ENCODE data around the gene MAFG.

The MAFG gene

DNA sequence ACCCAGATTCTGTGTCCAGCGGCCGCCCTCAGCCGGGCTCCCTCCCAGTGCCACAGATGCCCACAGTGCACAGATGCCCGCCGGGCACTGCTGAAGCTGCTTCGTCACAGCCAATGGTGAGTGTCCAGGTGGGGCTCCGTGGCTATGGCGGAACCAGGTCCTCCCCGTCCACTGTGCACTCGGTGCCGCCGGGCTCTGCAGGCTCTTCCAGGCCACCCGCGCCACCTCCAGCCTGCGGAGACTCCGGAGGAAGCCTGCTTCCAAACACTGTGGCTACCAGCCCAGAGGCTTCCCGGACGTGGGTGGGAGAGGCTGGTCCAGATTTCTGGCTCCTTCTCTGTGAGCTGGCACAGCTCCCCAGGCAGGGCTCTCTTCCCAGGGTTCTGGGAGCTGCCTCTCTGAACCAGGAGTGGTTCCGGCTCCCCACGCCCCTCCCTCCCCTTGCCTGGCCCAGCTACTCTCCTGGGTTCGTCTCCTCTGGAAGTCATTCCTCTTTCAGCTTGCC lies 12.4 kb upstream of the MAFG start:
- DNase-seq (ENCODE audit: low spot score), result no peak

DNA sequence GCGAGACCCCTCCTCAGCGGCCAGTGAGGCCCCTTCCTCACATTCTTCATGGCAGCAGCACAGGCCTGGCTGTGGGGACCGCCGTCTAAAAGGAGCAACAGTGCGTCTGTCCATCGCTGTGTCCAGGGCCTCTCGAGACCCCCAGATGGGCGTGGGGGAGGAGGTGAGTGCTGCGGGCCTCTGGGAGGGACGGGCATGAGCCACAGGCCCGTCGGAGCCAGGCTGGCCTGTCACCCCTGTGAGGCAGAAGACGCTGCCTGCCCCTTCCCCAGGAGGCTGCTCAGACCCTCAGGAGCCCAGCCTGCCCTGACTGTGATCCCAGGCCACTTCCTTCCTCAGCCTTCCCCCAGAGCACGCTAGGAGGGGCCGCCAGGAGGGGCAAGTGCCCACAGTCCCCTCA lies 11.7 kb upstream of the MAFG start:
- DNase-seq (ENCODE audit: low spot score), result no peak

DNA sequence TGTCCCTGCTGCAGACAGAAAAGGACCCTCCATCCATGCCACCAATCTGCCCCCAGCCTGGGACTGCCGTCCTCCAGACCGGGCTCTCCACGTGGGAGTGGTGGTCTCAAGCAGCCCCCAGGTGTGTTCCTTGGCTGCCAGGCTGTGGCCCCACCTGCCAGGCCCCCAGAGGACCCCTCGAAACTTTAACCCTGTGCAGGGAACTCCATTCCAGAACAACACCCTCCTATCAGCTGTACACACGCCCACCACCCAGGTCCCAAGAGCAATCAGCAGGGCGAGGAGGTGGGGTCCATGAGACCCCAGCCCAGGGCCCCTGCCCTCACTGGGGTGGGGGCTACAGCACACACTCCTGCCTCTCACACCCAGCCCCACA lies 8.2 kb upstream of the MAFG start:
- DNase-seq (ENCODE audit: low spot score), result no peak

DNA sequence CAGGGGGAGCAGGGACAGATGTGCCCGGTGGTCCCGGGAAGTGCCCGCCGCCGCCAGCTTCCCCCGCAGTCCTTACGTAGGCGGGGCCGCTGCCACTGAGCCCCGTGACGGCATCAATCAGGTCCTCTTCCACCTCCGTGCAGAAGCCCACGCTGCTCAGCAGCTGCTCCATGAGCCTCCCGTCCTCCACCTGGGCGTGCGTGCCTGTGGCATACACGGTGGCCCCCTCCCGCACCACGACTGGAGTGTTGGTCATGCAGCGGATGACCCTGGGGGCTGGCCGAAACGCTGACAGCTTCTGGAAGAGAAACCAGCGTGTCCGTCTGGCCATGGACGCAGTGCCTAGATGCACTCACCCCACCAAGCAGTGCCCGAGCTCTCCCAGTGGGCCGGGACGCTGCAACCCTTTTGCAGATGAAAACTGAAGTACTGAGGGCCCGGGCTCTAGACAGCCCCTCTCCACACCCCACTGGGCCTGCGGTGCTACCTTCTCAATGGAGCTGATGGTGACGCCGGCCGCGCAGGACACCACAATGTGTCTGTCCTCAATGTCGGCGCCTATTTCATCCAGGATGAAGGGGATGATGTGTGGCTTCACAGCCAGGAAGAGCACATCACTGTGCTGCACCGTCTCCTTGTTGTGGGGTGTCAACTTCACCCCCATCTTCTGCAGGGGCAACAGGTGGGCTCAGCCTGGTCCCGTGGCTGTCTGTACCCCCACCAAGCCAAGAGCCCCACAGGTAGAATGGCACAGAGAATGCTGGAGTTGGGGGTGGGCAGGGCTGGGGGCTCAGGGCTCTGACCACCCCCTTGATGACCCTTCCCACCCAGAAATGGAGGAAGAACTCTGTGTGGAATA lies 7.5 kb upstream of the MAFG start:
- DNase-seq (ENCODE audit: low spot score), result no peak

DNA sequence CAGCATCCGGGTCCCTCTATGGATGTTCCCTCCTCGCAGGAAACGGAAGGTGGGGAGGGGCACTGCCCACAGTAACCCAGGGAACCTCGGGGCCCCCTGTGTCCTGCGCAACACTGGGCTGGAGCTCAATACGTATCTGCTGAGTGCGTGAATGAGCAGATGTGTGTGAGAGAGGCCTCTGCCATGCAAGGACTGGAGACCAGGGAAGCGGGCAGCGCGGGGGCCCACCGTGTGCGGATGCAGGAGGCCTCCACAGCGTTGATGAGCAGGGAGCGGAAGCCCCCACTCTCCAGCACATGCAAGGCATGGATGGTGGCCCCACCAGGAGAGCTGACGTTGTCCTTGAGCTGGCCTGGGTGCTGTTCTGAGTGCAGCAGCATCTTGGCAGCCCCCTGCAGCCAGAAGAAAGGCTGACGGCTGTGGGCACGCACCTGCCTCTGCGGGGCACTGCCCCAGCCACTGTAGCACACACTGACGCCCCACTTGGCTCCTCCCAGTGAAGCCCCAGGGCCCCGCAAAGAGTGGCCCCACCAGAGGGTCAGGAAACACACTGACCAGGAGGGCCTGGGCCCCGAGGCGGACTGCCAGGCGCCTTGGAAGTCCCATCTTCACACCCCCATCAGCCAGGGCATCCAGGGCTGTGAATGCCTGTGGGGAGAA lies 6.7 kb upstream of the MAFG start:
- no peak for DNase-seq (ENCODE audit: low spot score)

DNA sequence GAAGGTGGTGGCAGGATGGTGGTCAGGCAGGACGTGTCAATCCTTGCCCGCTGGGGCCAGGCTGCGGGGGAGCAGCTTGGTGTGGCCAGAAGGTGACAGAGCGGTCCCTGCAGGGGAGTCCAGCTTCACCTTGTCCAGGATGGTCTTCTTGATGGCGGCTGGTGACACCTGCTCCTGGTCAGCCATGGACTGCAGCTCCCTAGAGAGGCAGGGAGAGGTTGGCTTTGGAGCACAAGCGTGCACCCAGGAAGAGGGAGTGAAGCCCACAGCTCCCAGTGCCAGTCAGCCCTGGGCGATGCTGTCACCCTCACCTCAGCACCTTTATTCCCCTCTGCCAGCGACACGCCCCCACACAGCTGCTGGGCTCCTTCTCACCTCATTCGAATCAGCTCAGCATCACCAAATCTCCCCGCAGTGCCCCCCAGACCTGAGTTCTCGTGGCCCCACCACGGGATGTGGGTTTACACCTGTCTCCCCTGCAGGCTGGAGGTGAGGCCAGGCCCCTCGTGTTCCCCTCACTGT lies 5.7 kb upstream of the MAFG start:
- no peak for DNase-seq (ENCODE audit: low spot score)

DNA sequence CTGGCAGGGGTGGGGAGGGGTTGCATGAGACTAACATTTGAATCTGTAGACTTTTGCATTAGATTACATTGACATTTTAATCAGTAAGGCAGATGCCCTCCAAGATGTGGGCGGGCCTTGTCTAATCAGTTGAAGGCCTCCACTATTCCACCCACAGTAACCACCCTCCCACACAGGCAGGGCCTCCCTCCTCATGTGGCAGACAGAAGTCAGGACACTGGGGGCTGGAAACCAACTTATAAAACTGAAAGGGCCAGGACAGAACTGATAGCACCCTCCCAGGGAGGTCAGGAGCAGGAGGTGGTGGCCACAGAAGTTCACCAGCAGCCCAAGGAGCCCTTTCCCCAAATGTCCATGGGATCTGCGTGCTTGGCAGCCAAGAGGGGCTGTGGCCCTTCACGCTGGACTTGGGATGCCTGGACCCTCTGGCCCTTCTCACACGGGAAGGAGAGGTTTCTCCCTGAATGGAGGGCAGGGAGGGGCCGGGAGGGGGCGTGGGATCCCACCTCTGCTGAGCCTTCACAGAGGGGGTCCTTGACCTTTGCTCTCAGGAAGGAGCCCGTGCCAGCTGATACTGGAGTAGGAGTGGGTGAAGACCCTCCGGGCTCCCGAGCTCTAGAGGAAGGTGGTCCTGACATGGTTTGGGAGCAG lies 4.9 kb upstream of the MAFG start:
- no peak for DNase-seq (ENCODE audit: low spot score)

DNA sequence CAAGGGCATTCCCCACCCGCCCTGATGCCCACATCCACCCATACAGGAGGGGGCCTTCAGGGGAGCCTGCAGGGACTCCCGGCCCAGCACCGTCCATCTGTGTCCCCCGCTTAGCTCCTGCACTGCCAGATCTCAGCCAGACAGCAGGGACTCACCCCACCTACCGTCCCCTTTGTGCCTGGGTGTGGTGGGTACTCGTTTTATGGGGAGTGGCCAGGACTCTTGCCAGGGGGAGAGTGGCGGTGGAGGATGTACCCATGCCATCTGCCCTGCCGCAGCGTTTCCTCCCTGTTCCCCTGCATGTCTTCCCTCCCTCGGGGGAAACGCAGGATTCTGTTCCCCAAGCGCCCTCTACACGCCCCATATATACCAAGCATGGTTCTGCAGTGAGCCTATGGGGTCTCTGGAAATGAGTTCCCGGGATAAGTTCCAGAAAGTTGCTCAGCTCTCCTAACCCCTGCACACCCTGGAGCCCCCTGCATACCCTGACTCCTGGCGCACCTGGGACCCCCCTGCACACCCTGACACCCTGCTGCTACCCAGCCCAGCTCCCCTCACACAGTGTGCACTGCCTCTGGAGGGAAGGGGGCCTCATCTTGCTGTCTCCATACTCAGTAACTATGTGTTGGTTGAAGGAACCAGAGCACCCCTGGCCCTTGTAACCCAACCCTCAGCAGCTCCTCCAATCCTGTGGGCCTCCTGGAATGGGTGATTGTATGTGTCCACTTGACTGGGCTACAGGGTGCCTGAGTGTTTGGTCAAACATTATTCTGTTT lies 4.2 kb upstream of the MAFG start:
- DNase-seq (ENCODE audit: low spot score), result no peak

DNA sequence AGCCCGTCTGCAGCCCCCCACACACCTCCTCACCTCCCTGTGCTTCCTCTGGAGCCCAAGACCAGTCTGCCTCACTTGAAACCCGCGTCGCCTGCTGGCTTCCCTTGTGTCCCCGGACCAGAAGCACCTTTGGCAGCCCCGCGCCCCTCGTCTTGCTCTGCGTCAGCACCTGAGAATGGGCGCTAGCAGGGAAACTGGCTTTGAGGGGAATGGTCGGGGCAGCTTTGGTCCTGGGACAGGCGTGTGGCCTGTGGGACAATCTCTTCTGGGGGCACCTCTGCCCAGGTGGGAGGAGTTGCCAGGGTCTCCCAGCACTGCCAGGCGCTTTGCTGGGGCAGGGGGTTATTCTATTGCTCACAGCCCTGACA lies 3.6 kb upstream of the MAFG start:
- no peak for DNase-seq (ENCODE audit: low spot score)

DNA sequence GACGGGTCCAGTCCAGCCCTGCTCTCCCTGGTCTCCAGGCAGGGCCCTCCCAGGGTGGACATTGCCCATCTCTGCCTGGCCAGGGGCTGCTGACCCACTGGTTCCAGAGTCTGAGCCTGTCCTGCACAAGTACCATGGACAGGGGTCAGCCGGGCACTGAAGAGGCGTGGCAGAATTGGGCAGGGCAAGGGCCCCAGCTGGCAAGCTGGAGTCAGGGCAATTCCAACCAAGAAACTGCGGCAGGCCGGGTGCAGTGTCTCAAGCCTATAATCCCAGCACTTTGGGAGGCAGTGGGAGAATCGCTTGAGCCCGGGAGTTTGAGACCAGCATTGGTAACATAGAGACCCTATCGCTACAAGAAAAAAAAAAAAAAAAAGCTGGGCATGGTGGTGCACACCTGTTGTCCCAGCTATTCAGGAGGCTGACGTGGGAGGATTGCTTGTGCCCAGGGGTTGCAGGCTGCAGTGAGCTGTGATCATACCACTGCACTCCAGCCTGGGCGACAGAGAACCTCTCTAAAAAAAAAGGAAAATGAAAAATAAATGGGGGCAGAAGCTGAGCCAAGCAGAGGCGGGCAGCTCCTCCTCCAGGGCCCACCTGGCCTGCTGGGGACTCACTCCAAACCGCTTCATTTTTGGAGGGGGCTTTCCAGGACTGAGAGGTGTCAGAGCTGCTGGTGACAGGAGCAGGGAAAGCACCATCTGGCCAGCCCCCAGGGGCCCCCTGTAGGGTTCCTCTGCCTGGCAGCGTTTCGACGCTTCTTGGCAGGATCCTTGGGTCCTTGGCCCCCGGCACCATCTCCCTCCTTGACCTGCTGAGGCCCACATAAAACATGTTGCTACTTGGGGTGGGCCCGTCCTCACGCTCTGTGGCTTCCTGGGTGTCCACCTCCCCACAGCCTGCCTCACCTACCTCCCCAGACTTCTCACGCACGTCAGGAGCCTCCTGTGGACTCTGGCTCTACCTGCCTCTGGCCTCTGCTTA lies 2.9 kb upstream of the MAFG start:
- no peak for DNase-seq (ENCODE audit: low spot score)

DNA sequence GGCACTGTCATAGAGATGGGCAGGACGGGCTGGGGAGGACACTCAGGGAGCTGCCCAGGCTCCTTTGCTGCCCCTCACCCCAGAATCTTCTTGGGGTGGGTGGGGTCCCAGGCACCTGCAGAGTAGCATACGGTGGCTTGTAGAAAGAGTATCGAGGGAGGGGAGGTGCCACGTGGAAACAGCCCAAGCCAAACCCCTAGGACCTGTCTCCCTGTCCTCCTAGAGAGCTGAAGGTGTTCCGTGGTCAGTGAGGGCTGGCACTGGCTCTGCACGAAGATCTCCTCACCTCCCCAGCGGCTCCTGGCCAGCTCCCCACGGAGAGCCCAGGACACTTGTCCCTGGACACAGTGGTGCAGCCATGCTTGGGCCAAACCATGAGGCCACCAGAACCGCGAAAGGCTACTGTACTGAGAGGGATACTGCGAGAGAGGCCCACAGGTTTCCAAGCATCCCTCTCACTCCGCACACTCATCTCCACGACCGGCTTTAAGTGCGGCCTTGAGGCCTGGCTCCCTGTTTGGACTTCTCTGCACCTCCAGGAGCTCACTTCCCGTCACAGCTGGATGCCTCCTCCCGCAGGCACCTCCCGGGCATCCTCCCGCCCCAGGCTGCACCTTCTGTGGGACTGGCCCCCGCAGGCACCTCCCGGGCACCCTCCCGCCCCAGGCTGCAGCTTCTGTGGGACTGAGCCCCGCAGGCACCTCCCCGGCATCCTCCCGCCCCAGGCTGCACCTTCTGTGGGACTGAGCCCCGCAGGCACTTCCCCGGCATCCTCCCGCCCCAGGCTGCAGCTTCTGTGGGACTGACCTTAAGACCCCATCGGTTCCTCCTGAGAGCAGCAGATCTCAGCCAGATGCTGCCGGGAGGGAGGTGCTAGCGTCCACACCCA lies 2.0 kb upstream of the MAFG start:
- no peak for DNase-seq (ENCODE audit: low spot score)

DNA sequence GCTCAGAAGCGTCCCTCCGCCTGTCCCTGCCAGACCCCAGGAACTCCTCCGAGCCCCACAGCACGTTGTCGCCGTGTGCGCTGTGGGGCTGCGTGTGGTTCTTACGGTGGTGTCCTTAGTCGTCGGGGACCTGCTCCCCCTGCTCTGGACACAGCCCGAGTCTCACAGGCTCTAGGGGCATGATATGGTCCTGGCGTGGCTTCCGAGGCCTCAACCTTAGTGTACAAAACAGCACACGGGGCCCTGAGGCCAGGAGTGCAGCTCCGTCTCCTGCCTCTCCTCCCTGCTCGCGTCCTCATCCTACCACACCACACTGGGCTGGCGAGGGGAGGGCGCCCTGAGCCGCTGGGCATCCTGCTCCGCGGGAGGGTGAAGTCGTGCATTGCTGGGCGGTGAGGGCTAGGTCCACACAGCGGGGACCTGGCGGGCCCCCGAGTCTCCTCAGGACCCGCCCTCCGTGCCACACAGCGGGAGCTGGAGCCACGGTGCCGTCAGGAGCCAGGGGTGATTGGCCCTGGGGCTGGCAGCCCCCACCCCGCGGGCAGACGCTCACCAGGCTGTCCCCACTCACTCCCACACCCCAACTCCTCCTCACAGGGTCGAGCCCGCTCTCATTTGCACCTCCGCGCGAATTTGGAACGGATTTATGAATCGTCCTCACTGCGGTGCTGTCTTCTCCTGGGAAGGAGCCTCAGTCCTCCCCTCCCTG lies 1.2 kb upstream of the MAFG start:
- DNase-seq (ENCODE audit: low spot score), result no peak

DNA sequence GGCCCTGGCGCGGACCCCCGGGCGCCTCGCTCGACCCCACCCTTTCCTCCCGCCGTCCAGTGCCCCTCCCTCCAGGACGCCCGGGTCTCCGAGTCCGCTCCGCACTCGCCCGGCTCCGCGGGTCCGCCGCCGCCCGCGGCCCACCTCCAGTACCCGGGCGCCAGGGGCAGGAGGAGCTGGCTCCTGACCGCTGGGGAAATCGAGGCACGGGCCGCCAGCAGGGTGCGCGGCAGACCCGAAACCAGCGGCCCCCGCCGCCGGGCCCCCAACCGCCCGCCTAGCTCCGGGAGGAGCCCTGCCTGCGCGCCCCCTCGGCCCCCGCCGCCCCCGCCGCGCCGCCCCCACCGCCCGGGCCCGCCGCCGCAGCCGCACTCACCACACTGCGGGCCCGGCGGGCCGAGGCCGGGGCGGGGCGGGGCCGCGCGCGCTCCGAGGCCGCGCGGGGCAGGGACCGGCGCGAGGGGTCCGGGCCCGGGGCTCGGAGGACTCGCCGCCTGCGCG lies 333 bp downstream of the MAFG start:
- no peak for DNase-seq (ENCODE audit: low spot score)

DNA sequence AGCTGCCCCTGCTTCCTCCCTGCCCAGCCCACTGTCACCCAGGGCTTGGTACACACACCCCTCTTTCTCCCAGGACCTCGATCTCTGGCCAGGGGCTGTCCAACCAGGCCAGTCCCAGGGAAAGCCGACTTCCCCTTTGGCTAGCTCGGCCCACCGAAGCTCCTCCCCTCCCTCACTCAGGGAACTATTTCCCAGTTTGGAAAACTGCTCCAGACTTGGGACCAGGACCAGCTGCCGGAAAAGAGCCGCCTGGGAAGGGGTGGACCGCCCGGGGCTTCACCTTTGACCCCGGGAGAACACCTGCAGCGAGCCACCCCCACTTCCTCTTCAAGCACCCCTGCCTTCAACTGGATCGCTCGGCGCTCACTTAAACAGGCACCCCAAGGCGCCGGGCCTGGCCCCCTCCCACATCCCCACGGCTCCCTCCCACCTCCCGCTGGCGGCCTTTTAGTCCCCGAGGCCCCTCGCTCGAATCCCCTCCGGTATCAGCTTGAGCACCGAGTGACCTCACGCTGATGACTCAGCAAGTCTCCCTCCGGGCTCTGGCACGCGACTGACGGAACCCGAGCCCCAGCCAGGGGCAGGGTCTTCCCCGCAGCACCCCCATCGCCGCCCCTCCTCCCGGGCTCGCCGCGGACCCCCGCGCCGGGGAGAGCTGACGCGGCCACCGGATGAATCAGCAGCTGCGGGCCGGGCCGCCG lies 934 bp downstream of the MAFG start:
- DNase-seq (ENCODE audit: low spot score), result peak; percentile 64

DNA sequence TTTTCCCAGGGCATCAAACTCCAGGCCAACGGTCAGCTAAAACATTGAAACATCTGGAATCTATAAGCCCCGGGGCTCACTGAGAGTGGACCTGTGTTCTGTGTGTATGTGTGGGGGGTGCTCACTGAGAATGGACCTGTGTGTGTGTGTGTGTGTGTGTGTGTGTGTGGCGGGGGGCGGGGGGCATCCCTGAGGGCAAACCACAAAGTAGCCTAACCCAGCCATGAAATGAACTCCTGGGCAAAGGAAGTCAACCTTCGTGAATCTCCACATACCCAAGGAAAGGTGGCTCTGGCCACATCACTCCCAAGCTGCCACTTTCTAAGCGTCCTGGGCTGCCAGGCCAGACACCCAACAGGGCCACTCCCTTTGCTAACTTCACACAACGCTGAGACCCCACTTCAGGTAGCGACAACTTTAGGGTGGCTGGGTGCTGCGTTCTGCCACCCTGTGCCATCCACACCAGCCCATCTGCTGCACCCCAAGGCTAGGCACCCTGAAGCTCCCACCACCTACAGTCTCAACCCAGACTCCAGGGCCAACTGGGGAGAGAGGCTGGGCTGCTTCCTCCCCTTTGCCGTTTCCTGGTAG lies 1.6 kb downstream of the MAFG start:
- no peak for DNase-seq (ENCODE audit: low spot score)

DNA sequence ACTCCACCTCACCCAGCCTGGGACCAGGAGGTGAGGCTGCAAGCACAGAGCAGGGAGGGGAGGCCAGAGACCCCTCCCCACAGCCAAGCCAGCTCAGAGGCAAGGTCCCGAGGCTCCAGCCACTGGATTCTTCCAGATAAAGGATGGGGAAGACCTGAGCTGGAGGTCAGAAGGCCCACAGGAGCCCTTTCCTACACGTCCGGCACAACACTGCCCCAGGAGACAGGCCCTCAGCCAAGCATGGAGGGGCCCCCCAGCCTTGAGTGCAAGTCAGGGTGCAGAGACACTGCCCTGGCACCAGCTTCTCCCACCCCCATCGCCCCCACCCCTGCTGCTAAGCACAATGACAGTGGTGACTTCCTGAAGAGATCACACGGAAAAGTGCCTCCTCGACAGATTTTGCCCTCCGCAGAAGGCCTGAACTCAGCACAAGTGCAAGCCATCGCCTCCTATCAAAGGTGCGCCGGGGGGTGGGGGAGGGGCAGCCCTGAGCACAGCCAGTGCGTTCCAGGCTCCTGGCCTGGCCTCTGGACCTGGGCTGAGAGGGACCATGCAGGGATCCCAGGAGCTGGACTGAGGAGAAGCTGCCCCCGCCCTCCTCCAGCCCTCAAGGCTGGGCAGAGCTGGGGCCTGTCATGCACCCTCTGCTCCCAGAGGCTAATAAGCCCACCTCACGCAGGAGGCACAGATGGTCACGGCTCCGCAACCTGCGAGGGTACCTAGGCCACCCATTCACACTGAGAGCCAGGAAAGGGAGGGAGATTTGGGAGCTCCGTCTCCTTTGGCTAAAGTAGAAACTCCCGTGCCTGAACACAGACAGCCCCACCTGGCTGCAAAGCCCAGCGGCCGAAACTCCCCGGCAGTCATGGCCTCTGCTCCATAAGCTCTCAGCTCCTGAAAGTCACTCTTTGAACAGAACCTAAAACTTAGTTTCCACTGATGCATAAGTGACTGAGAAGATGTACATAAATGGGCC lies 2.7 kb downstream of the MAFG start:
- no peak for DNase-seq (ENCODE audit: low spot score)
